ENCODE results near the gene MAML3. TPM values are rescaled to one million over a fixed set of nuclear protein-coding genes. Genes with fewer than 3 reads are reported as not detected.

The MAML3 gene
- total and polyA plus RNA-seq, 2 experiments from 2014 or later, result 1.7 to 6.5 TPM

DNA sequence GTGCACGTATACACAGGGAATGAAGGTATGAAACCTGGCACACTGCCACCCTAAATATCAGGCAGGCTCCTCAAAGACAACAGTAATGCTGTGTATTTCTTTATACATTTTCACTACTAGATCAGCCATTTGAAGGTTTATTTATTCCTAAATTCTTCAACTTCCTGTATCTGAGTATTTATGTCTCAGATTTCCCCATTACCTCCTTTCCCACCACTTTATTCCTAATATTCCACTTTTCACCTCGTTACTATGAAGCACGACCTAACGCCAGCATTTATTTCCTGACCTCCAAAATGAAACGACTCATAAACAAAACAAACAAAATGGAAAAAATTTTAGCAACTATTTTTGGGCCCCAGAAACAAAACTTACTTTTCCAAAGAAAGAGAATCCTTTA, 69.6 kb downstream of the MAML3 start:
- no peak for TF ChIP-seq POLR2AphosphoS5 (IDR thresholded peaks at IDR 0.05; ENCODE audit: low read depth)
- TF ChIP-seq REST (IDR thresholded peaks at IDR 0.05; ENCODE audit: unreplicated experiment), result no peak
- no peak for TF ChIP-seq STAT1 (IDR thresholded peaks at IDR 0.05; ENCODE audit: unreplicated experiment)
- no peak for TF ChIP-seq ZNF114 (CRISPR knock-in tag; IDR thresholded peaks at IDR 0.05)
- TF ChIP-seq, protein P1, sequence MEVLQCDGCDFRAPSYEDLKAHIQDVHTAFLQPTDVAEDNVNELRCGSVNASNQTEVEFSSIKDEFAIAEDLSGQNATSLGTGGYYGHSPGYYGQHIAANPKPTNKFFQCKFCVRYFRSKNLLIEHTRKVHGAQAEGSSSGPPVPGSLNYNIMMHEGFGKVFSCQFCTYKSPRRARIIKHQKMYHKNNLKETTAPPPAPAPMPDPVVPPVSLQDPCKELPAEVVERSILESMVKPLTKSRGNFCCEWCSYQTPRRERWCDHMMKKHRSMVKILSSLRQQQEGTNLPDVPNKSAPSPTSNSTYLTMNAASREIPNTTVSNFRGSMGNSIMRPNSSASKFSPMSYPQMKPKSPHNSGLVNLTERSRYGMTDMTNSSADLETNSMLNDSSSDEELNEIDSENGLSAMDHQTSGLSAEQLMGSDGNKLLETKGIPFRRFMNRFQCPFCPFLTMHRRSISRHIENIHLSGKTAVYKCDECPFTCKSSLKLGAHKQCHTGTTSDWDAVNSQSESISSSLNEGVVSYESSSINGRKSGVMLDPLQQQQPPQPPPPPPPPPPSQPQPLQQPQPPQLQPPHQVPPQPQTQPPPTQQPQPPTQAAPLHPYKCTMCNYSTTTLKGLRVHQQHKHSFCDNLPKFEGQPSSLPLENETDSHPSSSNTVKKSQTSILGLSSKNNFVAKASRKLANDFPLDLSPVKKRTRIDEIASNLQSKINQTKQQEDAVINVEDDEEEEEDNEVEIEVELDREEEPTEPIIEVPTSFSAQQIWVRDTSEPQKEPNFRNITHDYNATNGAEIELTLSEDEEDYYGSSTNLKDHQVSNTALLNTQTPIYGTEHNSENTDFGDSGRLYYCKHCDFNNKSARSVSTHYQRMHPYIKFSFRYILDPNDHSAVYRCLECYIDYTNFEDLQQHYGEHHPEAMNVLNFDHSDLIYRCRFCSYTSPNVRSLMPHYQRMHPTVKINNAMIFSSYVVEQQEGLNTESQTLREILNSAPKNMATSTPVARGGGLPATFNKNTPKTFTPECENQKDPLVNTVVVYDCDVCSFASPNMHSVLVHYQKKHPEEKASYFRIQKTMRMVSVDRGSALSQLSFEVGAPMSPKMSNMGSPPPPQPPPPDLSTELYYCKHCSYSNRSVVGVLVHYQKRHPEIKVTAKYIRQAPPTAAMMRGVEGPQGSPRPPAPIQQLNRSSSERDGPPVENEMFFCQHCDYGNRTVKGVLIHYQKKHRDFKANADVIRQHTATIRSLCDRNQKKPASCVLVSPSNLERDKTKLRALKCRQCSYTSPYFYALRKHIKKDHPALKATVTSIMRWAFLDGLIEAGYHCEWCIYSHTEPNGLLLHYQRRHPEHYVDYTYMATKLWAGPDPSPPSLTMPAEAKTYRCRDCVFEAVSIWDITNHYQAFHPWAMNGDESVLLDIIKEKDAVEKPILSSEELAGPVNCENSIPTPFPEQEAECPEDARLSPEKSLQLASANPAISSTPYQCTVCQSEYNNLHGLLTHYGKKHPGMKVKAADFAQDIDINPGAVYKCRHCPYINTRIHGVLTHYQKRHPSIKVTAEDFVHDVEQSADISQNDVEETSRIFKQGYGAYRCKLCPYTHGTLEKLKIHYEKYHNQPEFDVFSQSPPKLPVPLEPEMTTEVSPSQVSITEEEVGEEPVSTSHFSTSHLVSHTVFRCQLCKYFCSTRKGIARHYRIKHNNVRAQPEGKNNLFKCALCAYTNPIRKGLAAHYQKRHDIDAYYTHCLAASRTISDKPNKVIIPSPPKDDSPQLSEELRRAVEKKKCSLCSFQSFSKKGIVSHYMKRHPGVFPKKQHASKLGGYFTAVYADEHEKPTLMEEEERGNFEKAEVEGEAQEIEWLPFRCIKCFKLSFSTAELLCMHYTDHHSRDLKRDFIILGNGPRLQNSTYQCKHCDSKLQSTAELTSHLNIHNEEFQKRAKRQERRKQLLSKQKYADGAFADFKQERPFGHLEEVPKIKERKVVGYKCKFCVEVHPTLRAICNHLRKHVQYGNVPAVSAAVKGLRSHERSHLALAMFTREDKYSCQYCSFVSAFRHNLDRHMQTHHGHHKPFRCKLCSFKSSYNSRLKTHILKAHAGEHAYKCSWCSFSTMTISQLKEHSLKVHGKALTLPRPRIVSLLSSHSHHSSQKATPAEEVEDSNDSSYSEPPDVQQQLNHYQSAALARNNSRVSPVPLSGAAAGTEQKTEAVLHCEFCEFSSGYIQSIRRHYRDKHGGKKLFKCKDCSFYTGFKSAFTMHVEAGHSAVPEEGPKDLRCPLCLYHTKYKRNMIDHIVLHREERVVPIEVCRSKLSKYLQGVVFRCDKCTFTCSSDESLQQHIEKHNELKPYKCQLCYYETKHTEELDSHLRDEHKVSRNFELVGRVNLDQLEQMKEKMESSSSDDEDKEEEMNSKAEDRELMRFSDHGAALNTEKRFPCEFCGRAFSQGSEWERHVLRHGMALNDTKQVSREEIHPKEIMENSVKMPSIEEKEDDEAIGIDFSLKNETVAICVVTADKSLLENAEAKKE (CRISPR knock-in tag; IDR thresholded peaks at IDR 0.05), result no peak
- no peak for TF ChIP-seq JUNB (IDR thresholded peaks at IDR 0.05; ENCODE audit: unreplicated experiment)
- no peak for TF ChIP-seq EZH2phosphoT487 (IDR thresholded peaks at IDR 0.05; ENCODE audit: unreplicated experiment)
- no peak for TF ChIP-seq EZH2 (IDR thresholded peaks at IDR 0.05; ENCODE audit: low read depth, unreplicated experiment)
- TF ChIP-seq CREB1 (CRISPR knock-in tag; IDR thresholded peaks at IDR 0.05; ENCODE audit: low read depth), result no peak
- TF ChIP-seq, protein P2, sequence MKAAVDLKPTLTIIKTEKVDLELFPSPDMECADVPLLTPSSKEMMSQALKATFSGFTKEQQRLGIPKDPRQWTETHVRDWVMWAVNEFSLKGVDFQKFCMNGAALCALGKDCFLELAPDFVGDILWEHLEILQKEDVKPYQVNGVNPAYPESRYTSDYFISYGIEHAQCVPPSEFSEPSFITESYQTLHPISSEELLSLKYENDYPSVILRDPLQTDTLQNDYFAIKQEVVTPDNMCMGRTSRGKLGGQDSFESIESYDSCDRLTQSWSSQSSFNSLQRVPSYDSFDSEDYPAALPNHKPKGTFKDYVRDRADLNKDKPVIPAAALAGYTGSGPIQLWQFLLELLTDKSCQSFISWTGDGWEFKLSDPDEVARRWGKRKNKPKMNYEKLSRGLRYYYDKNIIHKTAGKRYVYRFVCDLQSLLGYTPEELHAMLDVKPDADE (IDR thresholded peaks at IDR 0.05), result no peak
- no peak for TF ChIP-seq ZNF331 (CRISPR knock-in tag; IDR thresholded peaks at IDR 0.05; ENCODE audit: low read depth)
- no peak for TF ChIP-seq CTCF (conservative IDR thresholded peaks at IDR 0.05; ENCODE audit: low read depth in 2 of 2)
- no peak for TF ChIP-seq NANOG (IDR thresholded peaks at IDR 0.05; ENCODE audit: borderline replicate concordance)
- DNase-seq (ENCODE audit: low spot score) (no peak), ATAC-seq (no peak)
- H3K27ac ChIP-seq (ENCODE audit: low read depth), result no peak overlapping the region
- Mint-ChIP-seq H3K27me3 (ENCODE audit: insufficient read depth, low read depth, poor library complexity) (peaks cover 2% of the 10 kb centered on the region), H3K4me1 (peaks cover 60% of the 10 kb centered on the region), H3K36me3 (ENCODE audit: low read depth) (no peaks in the 10 kb centered on the region), H3K27ac (no peak overlapping the region), H3K4me3 (no peak overlapping the region), H3K9me3 (no peaks in the 10 kb centered on the region)
- H3K4me2 ChIP-seq, result no peak overlapping the region
- H2AFZ ChIP-seq, result no peak overlapping the region
- no peaks in the 10 kb centered on the region for H3F3A ChIP-seq (replicated peaks; ENCODE audit: low read depth)
- no peaks in the 10 kb centered on the region for H3K36me3 ChIP-seq (ENCODE audit: insufficient read depth)
- H3K9me2 ChIP-seq (ENCODE audit: insufficient read depth), result no peaks in the 10 kb centered on the region
- peaks cover 51% of the 10 kb centered on the region for H3K4me1 ChIP-seq (ENCODE audit: insufficient read depth)
- no peak overlapping the region for H3K4me3 ChIP-seq
- H4K20me1 ChIP-seq (replicated peaks; ENCODE audit: insufficient read depth), result no peaks in the 10 kb centered on the region
- no peaks in the 10 kb centered on the region for H3K79me2 ChIP-seq (replicated peaks; ENCODE audit: insufficient read depth)
- no peaks in the 10 kb centered on the region for H3K27me3 ChIP-seq (ENCODE audit: insufficient read depth)
